H9 (cell line): ENCODE measurements around the gene DIP2C. TPM values are rescaled to one million over a fixed set of nuclear protein-coding genes. Genes with fewer than 3 reads are reported as not detected.

ENCODE experiments used
- DNase-seq: peaks from one replicate; pipeline ENCODE4 v3.0.0-alpha.2; 2017
- H2AFZ ChIP-seq: one replicate; pipeline ENCODE4 v1.6.1; 2013; ENCODE audit warnings: mild to moderate bottlenecking, low read length, control low read depth, moderate library complexity
- H2AK5ac ChIP-seq: 2 replicates; pipeline ENCODE4 v1.6.1; 2013; ENCODE audit warnings: low read length, control low read depth, mixed read lengths; ENCODE audit not compliant: insufficient read length
- H2BK120ac ChIP-seq: one replicate; pipeline ENCODE4 v1.6.1; 2013; ENCODE audit warnings: low read depth, mild to moderate bottlenecking, low read length, control low read depth, inconsistent platforms; ENCODE audit not compliant: poor library complexity, severe bottlenecking
- H2BK12ac ChIP-seq: 2 replicates; pipeline ENCODE4 v1.6.1; 2013; ENCODE audit warnings: low read length, control low read depth, mixed read lengths, low read depth; ENCODE audit not compliant: insufficient read length
- H2BK15ac ChIP-seq: 2 replicates; pipeline ENCODE4 v1.6.1; 2013; ENCODE audit warnings: low read depth, low read length, control low read depth
- H2BK20ac ChIP-seq: one replicate; pipeline ENCODE4 v1.6.1; 2013; ENCODE audit warnings: low read depth, mild to moderate bottlenecking, low read length, control low read depth, inconsistent platforms; ENCODE audit not compliant: poor library complexity, severe bottlenecking
- H2BK5ac ChIP-seq: 2 replicates; pipeline ENCODE4 v1.6.1; 2013; ENCODE audit warnings: low read length, control low read depth, mixed read lengths; ENCODE audit not compliant: insufficient read length
- H3K14ac ChIP-seq: 2 replicates; pipeline ENCODE4 v1.6.1; 2013; ENCODE audit warnings: low read length, control low read depth; ENCODE audit not compliant: insufficient read depth
- H3K18ac ChIP-seq: 2 replicates; pipeline ENCODE4 v1.6.1; 2013; ENCODE audit warnings: low read depth, mild to moderate bottlenecking, mixed read lengths, low read length, control low read depth; ENCODE audit not compliant: insufficient read length
- H3K23ac ChIP-seq: 2 replicates; pipeline ENCODE4 v1.6.1; 2013; ENCODE audit warnings: low read length, control low read depth, mixed read lengths, low read depth; ENCODE audit not compliant: insufficient read length
- H3K23me2 ChIP-seq: 2 replicates; pipeline ENCODE4 v1.6.1; 2013; ENCODE audit warnings: low read depth, mild to moderate bottlenecking, mixed read lengths, low read length, control low read depth; ENCODE audit not compliant: insufficient read length, poor library complexity, severe bottlenecking
- H3K27ac ChIP-seq: 2 replicates; pipeline ENCODE4 v1.5.1; 2013; ENCODE audit warnings: low read length, control low read depth, mixed read lengths, low read depth; ENCODE audit not compliant: insufficient read length
- H3K27me3 ChIP-seq: 2 replicates; pipeline ENCODE4 v1.6.1; 2013; ENCODE audit warnings: low read length, control low read depth, inconsistent platforms; ENCODE audit not compliant: insufficient read depth
- H3K4ac ChIP-seq: 2 replicates; pipeline ENCODE4 v1.6.1; 2013; ENCODE audit warnings: low read depth, mild to moderate bottlenecking, control low read depth, inconsistent platforms, low read length, moderate library complexity
- H3K4me1 ChIP-seq: 2 replicates; pipeline ENCODE4 v1.6.1; 2013; ENCODE audit warnings: low read length, control low read depth, inconsistent platforms; ENCODE audit not compliant: insufficient read depth
- H3K4me2 ChIP-seq: 2 replicates; pipeline ENCODE4 v1.6.1; 2013; ENCODE audit warnings: low read length, control low read depth, mixed read lengths; ENCODE audit not compliant: insufficient read length, insufficient read depth
- H3K56ac ChIP-seq: 2 replicates; pipeline ENCODE4 v1.6.1; 2013; ENCODE audit warnings: low read depth, mild to moderate bottlenecking, mixed read lengths, low read length, control low read depth; ENCODE audit not compliant: insufficient read length
- H3K79me1 ChIP-seq: 2 replicates; pipeline ENCODE4 v1.6.1; 2013; ENCODE audit warnings: low read depth, mild to moderate bottlenecking, moderate library complexity, low read length, control low read depth, inconsistent platforms; ENCODE audit not compliant: insufficient read depth, poor library complexity, severe bottlenecking
- H3K79me2 ChIP-seq: 2 replicates; pipeline ENCODE4 v1.6.1; 2013; ENCODE audit warnings: low read length, control low read depth, inconsistent platforms; ENCODE audit not compliant: insufficient read depth
- H3K9ac ChIP-seq: 2 replicates; pipeline ENCODE4 v1.6.1; 2013; ENCODE audit warnings: low read length, control low read depth, mixed read lengths; ENCODE audit not compliant: insufficient read length; ENCODE audit errors: extremely low read depth
- H3K9me3 ChIP-seq: one replicate; pipeline ENCODE4 v1.6.1; 2013; ENCODE audit warnings: low read depth, low read length, inconsistent platforms; ENCODE audit not compliant: control insufficient read depth
- H3T11ph ChIP-seq: one replicate; pipeline ENCODE4 v1.6.1; 2013; ENCODE audit warnings: mild to moderate bottlenecking, low read length, control low read depth, inconsistent platforms
- H4K20me1 ChIP-seq: one replicate; pipeline ENCODE4 v1.6.1; 2013; ENCODE audit not compliant: control insufficient read depth, insufficient read length, insufficient read depth
- H4K5ac ChIP-seq: 2 replicates; pipeline ENCODE4 v1.6.1; 2013; ENCODE audit warnings: low read depth, mild to moderate bottlenecking, mixed read lengths, low read length, control low read depth; ENCODE audit not compliant: insufficient read length
- H4K8ac ChIP-seq: replicated peaks from 2 replicates; pipeline ENCODE4 v1.6.1; 2013; ENCODE audit warnings: low read length, control low read depth, mixed read lengths, low read depth; ENCODE audit not compliant: insufficient read length
- H4K91ac ChIP-seq: 2 replicates; pipeline ENCODE4 v1.6.1; 2013; ENCODE audit warnings: low read depth, mild to moderate bottlenecking, moderate library complexity, mixed read lengths, low read length, control low read depth; ENCODE audit not compliant: insufficient read length
- H3K27ac Mint-ChIP-seq, 3 experiments: 2 replicates in 2 of 3; 3 replicates in 1 of 3; pipeline ENCODE4 v1.8.0; 2020 to 2021; ENCODE audit warnings: mixed read lengths in 3 of 3, mild to moderate bottlenecking in 1 of 3, moderate library complexity in 1 of 3
- H3K27me3 Mint-ChIP-seq: 2 replicates; pipeline ENCODE4 v1.8.0; 2021; ENCODE audit warnings: low read depth, mild to moderate bottlenecking, moderate library complexity, mixed read lengths
- H3K36me3 Mint-ChIP-seq, 3 experiments: 2 replicates in 2 of 3; 3 replicates in 1 of 3; pipeline ENCODE4 v1.8.0; 2020 to 2021; ENCODE audit warnings: low read depth in 3 of 3, mixed read lengths in 3 of 3; ENCODE audit not compliant: insufficient read depth in 1 of 3
- H3K4me1 Mint-ChIP-seq, 2 experiments: 2 replicates each; pipeline ENCODE4 v1.8.0; 2020; ENCODE audit warnings: mixed read lengths in 2 of 2
- H3K4me3 Mint-ChIP-seq, 2 experiments: 2 replicates in 1 of 2; 3 replicates in 1 of 2; pipeline ENCODE4 v1.8.0; 2020 to 2021; ENCODE audit warnings: mild to moderate bottlenecking in 2 of 2, mixed read lengths in 2 of 2, moderate library complexity in 1 of 2
- H3K9me3 Mint-ChIP-seq, 2 experiments: 2 replicates in 1 of 2; 3 replicates in 1 of 2; pipeline ENCODE4 v1.8.0; 2020; ENCODE audit warnings: mild to moderate bottlenecking in 2 of 2, mixed read lengths in 2 of 2, moderate library complexity in 1 of 2
- WGBS: extraction: QIAGEN DNeasy Blood & Tissue Kit; methylation state at CpG from one replicate; pipeline ENCODE4 v1.1.7; 2013; ENCODE audit warnings: missing lambda C conversion rate, low lambda C conversion rate, mixed read lengths; ENCODE audit not compliant: insufficient read length; ENCODE audit errors: extremely low coverage; 5-methylcytosine and 5-hydroxymethylcytosine counted together
- total RNA-seq: library from RNA; stranded (reverse); gene quantifications from 2 replicates; pipeline ENCODE4 v1.2.1, GENCODE V29; 2021
- TF ChIP-seq, protein P1 (sequence below): fragments of 200-600 bp; sonication (generic); conservative IDR thresholded peaks from 3 replicates; pipeline ENCODE4 v1.8.0; 2021; ENCODE audit warnings: antibody characterized with exemption, mild to moderate bottlenecking

The DIP2C gene
- total RNA-seq, 1 experiment from 2014 or later: 7.9 TPM

DNA sequence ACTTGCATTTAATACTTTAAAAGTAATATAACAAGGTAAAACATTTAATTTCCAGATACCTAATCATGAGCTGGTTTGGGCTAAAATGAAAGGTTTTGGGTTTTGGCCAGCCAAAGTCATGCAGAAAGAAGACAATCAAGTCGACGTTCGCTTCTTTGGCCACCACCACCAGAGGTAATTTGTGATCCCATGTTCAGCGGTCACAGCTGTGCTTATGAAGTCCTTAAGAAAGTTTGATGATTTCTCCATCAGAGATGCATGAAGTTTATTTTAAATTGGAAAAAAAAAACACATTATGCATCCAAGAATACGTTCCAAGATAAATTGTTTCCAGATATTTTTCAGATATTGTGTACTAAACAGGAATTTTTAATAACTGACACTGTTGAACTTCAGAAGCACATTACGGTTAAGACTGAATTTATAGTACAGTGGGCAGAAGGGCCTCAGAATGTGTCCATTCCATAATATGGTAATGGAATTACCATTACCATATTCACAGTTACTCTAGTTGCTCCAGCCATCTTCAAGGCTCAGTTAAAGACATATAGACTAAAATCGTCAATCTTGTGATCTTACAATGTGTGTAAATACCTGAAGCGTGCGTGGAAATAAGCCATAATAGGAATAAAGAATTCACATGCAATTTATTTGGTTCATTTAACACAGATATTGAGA, 447.4 kb downstream of the DIP2C start:
- no peaks in the 10 kb centered on the region for H3K27me3 Mint-ChIP-seq
- no peaks in the 10 kb centered on the region for H3K9me3 Mint-ChIP-seq
- H3K23me2 ChIP-seq: no peaks in the 10 kb centered on the region
- H2BK20ac ChIP-seq: no peak overlapping the region
- no peak overlapping the region for H2BK12ac ChIP-seq
- H3K9me3 ChIP-seq: no peaks in the 10 kb centered on the region
- H2BK5ac ChIP-seq: no peak overlapping the region
- no peaks in the 10 kb centered on the region for H3K79me1 ChIP-seq
- H4K8ac ChIP-seq: no peak overlapping the region
- H3K23ac ChIP-seq: no peak overlapping the region
- no peak overlapping the region for H3K4me2 ChIP-seq
- H4K5ac ChIP-seq: no peak overlapping the region
- H4K91ac ChIP-seq: no peak overlapping the region
- no peak overlapping the region for H3K9ac ChIP-seq
- H3K4me1 ChIP-seq: no peaks in the 10 kb centered on the region
- no peak overlapping the region for H2AFZ ChIP-seq
- peaks cover 3 to 6% of the 10 kb centered on the region in 2 experiments; a peak in 3 of 4 replicates for H3K4me1 Mint-ChIP-seq
- no peaks in the 10 kb centered on the region for H3K27me3 ChIP-seq
- no CpG with 5 or more reads among the region's 9 CpGs for WGBS
- no peak overlapping the region for H2BK120ac ChIP-seq
- no peak overlapping the region for H3K27ac Mint-ChIP-seq
- no peak overlapping the region for H3K4me3 Mint-ChIP-seq
- DNase-seq: no peak
- H3K27ac ChIP-seq: no peak overlapping the region
- H2BK15ac ChIP-seq: no peak overlapping the region
- H3K56ac ChIP-seq: no peak overlapping the region
- H3K79me2 ChIP-seq: no peaks in the 10 kb centered on the region
- no peaks in the 10 kb centered on the region for H4K20me1 ChIP-seq
- no peak overlapping the region for H3K14ac ChIP-seq
- H3K4ac ChIP-seq: no peak overlapping the region
- H2AK5ac ChIP-seq: no peak overlapping the region
- TF ChIP-seq, protein P1, sequence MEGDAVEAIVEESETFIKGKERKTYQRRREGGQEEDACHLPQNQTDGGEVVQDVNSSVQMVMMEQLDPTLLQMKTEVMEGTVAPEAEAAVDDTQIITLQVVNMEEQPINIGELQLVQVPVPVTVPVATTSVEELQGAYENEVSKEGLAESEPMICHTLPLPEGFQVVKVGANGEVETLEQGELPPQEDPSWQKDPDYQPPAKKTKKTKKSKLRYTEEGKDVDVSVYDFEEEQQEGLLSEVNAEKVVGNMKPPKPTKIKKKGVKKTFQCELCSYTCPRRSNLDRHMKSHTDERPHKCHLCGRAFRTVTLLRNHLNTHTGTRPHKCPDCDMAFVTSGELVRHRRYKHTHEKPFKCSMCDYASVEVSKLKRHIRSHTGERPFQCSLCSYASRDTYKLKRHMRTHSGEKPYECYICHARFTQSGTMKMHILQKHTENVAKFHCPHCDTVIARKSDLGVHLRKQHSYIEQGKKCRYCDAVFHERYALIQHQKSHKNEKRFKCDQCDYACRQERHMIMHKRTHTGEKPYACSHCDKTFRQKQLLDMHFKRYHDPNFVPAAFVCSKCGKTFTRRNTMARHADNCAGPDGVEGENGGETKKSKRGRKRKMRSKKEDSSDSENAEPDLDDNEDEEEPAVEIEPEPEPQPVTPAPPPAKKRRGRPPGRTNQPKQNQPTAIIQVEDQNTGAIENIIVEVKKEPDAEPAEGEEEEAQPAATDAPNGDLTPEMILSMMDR: no peak
- H3K36me3 Mint-ChIP-seq: peaks cover 0 to 22% (median 16%) of the 10 kb centered on the region in 3 experiments; a peak in 6 of 7 replicates
- H3K18ac ChIP-seq: no peak overlapping the region
- H3T11ph ChIP-seq: no peak overlapping the region
